ENCODE data around the gene ZBTB12. TPM values are rescaled to one million over a fixed set of nuclear protein-coding genes. Genes with fewer than 3 reads are reported as not detected.

Gene ZBTB12
- total and polyA plus RNA-seq, 9 of the 15 experiments (the other 6 are each of a cell fraction or from before 2014, with no cell fraction given): 0.03 to 12.4 (median 5.8) TPM; not detected in 1

DNA sequence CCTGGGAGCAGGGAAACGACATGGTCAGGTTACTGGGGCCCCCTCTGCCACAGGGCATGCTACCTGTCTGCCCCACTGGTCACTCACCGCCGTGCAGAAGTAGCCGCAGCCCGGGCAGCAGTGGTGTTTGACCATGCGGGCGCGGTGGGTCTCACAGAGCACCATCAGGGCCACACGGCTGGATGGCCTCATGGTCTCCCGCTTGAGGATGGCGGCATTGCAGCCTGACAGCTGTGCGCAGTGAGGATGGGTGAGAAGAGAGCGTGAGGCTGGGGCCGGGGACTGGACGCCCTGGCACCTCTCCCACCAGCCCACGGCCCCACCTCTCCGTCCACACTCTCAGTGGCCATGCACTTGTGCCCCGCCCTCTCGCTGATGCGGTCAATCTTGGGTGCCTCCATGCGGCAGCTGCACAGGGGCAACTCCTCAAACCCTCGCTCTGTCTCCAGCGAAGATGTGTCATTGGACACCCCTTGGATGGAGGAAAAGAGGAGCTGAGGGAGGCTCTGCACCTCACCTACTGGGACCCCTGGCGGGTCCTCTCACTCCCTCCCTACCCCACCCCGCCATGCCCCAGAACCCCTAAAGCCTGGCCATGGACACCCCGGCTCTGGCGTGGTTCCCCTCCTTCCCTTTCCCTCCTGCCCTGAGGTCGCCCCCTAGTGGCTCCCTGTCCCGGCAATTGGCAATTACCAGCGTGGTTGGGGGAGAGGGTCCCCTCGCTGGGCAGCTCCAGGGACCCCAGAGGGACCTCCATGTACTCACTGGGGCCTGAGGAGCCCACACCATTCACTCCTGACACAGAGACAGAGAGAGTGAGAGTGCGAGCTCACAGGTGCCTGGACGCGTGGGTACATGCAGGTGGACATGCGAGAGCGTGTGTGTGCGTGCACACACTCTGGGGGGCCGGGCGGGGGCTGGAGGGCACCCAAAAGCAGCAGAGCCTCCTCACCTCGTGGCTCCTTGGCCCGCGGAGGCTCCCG lies 13.3 kb downstream of the ZBTB12 start (continued):
- TF ChIP-seq, protein P1, sequence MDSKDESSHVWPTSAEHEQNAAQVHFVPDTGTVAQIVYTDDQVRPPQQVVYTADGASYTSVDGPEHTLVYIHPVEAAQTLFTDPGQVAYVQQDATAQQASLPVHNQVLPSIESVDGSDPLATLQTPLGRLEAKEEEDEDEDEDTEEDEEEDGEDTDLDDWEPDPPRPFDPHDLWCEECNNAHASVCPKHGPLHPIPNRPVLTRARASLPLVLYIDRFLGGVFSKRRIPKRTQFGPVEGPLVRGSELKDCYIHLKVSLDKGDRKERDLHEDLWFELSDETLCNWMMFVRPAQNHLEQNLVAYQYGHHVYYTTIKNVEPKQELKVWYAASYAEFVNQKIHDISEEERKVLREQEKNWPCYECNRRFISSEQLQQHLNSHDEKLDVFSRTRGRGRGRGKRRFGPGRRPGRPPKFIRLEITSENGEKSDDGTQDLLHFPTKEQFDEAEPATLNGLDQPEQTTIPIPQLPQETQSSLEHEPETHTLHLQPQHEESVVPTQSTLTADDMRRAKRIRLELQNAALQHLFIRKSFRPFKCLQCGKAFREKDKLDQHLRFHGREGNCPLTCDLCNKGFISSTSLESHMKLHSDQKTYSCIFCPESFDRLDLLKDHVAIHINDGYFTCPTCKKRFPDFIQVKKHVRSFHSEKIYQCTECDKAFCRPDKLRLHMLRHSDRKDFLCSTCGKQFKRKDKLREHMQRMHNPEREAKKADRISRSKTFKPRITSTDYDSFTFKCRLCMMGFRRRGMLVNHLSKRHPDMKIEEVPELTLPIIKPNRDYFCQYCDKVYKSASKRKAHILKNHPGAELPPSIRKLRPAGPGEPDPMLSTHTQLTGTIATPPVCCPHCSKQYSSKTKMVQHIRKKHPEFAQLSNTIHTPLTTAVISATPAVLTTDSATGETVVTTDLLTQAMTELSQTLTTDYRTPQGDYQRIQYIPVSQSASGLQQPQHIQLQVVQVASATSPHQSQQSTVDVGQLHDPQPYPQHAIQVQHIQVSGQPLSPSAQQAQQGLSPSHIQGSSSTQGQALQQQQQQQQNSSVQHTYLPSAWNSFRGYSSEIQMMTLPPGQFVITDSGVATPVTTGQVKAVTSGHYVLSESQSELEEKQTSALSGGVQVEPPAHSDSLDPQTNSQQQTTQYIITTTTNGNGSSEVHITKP (IDR thresholded peaks at IDR 0.05; ENCODE audit: partially characterized antibody): peak; percentile 81
- TF ChIP-seq MEF2D (tag; conservative IDR thresholded peaks at IDR 0.05; ENCODE audit: low read depth): no peak
- TF ChIP-seq CTCF (IDR thresholded peaks at IDR 0.05 in 2 of 3, conservative IDR thresholded peaks at IDR 0.05 in 1 of 3; ENCODE audit: insufficient read depth in 2 of 3, low read depth in 1 of 3, low read length in 3 of 3): peak; percentile 75 to 89 (median 78)
- TF ChIP-seq, protein P2, sequence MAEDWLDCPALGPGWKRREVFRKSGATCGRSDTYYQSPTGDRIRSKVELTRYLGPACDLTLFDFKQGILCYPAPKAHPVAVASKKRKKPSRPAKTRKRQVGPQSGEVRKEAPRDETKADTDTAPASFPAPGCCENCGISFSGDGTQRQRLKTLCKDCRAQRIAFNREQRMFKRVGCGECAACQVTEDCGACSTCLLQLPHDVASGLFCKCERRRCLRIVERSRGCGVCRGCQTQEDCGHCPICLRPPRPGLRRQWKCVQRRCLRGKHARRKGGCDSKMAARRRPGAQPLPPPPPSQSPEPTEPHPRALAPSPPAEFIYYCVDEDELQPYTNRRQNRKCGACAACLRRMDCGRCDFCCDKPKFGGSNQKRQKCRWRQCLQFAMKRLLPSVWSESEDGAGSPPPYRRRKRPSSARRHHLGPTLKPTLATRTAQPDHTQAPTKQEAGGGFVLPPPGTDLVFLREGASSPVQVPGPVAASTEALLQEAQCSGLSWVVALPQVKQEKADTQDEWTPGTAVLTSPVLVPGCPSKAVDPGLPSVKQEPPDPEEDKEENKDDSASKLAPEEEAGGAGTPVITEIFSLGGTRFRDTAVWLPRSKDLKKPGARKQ (CRISPR knock-in tag; IDR thresholded peaks at IDR 0.05): no peak
- TF ChIP-seq, protein P3, sequence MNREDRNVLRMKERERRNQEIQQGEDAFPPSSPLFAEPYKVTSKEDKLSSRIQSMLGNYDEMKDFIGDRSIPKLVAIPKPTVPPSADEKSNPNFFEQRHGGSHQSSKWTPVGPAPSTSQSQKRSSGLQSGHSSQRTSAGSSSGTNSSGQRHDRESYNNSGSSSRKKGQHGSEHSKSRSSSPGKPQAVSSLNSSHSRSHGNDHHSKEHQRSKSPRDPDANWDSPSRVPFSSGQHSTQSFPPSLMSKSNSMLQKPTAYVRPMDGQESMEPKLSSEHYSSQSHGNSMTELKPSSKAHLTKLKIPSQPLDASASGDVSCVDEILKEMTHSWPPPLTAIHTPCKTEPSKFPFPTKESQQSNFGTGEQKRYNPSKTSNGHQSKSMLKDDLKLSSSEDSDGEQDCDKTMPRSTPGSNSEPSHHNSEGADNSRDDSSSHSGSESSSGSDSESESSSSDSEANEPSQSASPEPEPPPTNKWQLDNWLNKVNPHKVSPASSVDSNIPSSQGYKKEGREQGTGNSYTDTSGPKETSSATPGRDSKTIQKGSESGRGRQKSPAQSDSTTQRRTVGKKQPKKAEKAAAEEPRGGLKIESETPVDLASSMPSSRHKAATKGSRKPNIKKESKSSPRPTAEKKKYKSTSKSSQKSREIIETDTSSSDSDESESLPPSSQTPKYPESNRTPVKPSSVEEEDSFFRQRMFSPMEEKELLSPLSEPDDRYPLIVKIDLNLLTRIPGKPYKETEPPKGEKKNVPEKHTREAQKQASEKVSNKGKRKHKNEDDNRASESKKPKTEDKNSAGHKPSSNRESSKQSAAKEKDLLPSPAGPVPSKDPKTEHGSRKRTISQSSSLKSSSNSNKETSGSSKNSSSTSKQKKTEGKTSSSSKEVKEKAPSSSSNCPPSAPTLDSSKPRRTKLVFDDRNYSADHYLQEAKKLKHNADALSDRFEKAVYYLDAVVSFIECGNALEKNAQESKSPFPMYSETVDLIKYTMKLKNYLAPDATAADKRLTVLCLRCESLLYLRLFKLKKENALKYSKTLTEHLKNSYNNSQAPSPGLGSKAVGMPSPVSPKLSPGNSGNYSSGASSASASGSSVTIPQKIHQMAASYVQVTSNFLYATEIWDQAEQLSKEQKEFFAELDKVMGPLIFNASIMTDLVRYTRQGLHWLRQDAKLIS (CRISPR knock-in tag; IDR thresholded peaks at IDR 0.05): no peak
- TF ChIP-seq TFAP4 (CRISPR knock-in tag; IDR thresholded peaks at IDR 0.05; ENCODE audit: borderline replicate concordance): 0 out of 2 replicates have a peak, but pooled peaks have one; percentile 27
- TF ChIP-seq KDM4B (IDR thresholded peaks at IDR 0.05; ENCODE audit: borderline replicate concordance in 2 of 2, low read depth in 1 of 2): no peak
- no peak for TF ChIP-seq MIER1 (IDR thresholded peaks at IDR 0.05; ENCODE audit: low read depth)
- TF ChIP-seq ZNF282 (CRISPR knock-in tag; IDR thresholded peaks at IDR 0.05): 0 out of 2 replicates have a peak, but pooled peaks have one; percentile 49
- TF ChIP-seq KLF1 (tag; IDR thresholded peaks at IDR 0.05): no peak
